ENCODE measurements around the gene SPESP1.

GRCh38 chr15:68967948-68968347, 37.6 kb downstream of the SPESP1 start:
- TF ChIP-seq CTCF (IDR thresholded peaks at IDR 0.05) (no peak), POLR2A (IDR thresholded peaks at IDR 0.05) (no peak)

All from ovary (tissue), 3 donors.